GM12878 (cell line): Measurements from ENCODE around the gene ABHD15. TPM values are rescaled to one million over a fixed set of nuclear protein-coding genes. Genes with fewer than 3 reads are reported as not detected.
A peak's percentile ranks its signal among the peaks of the same experiment; 100 is the strongest.

Experiments used
- ATAC-seq: fragments of 200-7000 bp; cut with Tn5 transposase; 3 replicates; pipeline ENCODE4 v1.9.1; 2020; ENCODE audit warnings: mild to moderate bottlenecking, moderate library complexity
- BruUV-seq: library from RNA; stranded (reverse); fragments of 400-500 nt; replicated peaks from 2 replicates; lab custom pipeline; 2021; lab: Mats Ljungman, UMichigan
- CTCF ChIA-PET: fragments of 300-600 bp; sonication (Branson Sonifier 250); formaldehyde crosslinking; extraction: SDS; loops from one replicate; lab custom pipeline; 2021; ENCODE audit warnings: inconsistent platforms; lab: Yijun Ruan, JAX
- POLR2A ChIA-PET: fragments of 350-600 bp; formaldehyde crosslinking; extraction: SDS; loops from one replicate; lab custom pipeline; 2021; ENCODE audit warnings: inconsistent platforms; lab: Charles Lee
- RAD21 ChIA-PET: fragments of 300-600 bp; sonication (Branson Sonifier 250); formaldehyde crosslinking; loops from one replicate; lab custom pipeline; 2023; ENCODE audit warnings: antibody characterized with exemption; ENCODE audit not compliant: unreplicated experiment; lab: Charles Lee
- SMC1A ChIA-PET: fragments of 300-600 bp; sonication (Branson Sonifier 250); formaldehyde crosslinking; loops from one replicate; lab custom pipeline; 2023; ENCODE audit not compliant: unreplicated experiment, uncharacterized antibody; lab: Charles Lee
- DNase-seq: peaks from one replicate; pipeline ENCODE4 v3.0.0-alpha.2; 2011; ENCODE audit warnings: low read depth, low spot score
- FAIRE-seq: peaks from 3 replicates; lab custom pipeline; 2011; peaks lifted over from hg19 to GRCh38; lab: Jason Lieb, UNC
- H2AFZ ChIP-seq: 2 replicates; pipeline ENCODE4 v1.6.0; 2011; ENCODE audit warnings: low read depth, low read length, control low read depth; ENCODE audit not compliant: control insufficient read depth
- H3K27ac ChIP-seq: 2 replicates; pipeline ENCODE4 v1.5.1; 2011; ENCODE audit warnings: control low read depth; ENCODE audit not compliant: control insufficient read depth, insufficient read depth
- H3K27me3 ChIP-seq, 2 experiments: replicated peaks in 1 of 2; 2 replicates each; pipeline versions ENCODE4 v1.6.0 to v1.6.1; 2011; ENCODE audit warnings: low read length in 1 of 2; ENCODE audit not compliant: control insufficient read depth in 2 of 2, insufficient read depth in 2 of 2
- H3K36me3 ChIP-seq, 2 experiments: 2 replicates each; pipeline ENCODE4 v1.5.1; 2011; ENCODE audit warnings: low read length in 1 of 2; ENCODE audit not compliant: control insufficient read depth in 2 of 2, insufficient read depth in 2 of 2
- H3K4me1 ChIP-seq: 2 replicates; pipeline ENCODE4 v1.6.1; 2011; ENCODE audit warnings: mild to moderate bottlenecking, low read length, moderate library complexity, mixed read lengths; ENCODE audit not compliant: control insufficient read depth, insufficient read depth
- H3K4me2 ChIP-seq: 2 replicates; pipeline ENCODE4 v1.6.0; 2011; ENCODE audit warnings: control low read depth; ENCODE audit not compliant: control insufficient read depth, insufficient read depth
- H3K4me3 ChIP-seq: fragments of 200-600 bp; sonication (generic); 2 replicates; pipeline ENCODE4 v1.5.1; 2016
- H3K79me2 ChIP-seq: 2 replicates; pipeline ENCODE4 v1.6.0; 2011; ENCODE audit warnings: low read length; ENCODE audit not compliant: control insufficient read depth, insufficient read depth
- H3K9ac ChIP-seq: 2 replicates; pipeline ENCODE4 v1.8.0; 2011; ENCODE audit warnings: low read length, control low read depth, mixed read lengths; ENCODE audit not compliant: control insufficient read depth, insufficient read depth
- H3K9me3 ChIP-seq: replicated peaks from 3 replicates; pipeline ENCODE4 v1.5.1; 2011; ENCODE audit warnings: mild to moderate bottlenecking, low read length; ENCODE audit not compliant: control insufficient read depth, insufficient read depth
- H4K20me1 ChIP-seq: 2 replicates; pipeline ENCODE4 v1.6.0; 2011; ENCODE audit not compliant: control insufficient read depth, insufficient read depth
- ASH2L ChIP-seq: fragments of 300-600, 200-600 bp; sonication (generic); IDR thresholded peaks from 2 replicates; pipeline ENCODE4 v1.6.1; 2017; ENCODE audit warnings: low read depth, mild to moderate bottlenecking, borderline replicate concordance
- ATF3 ChIP-seq: IDR thresholded peaks from 2 replicates; pipeline ENCODE4 v1.6.1; 2011; ENCODE audit warnings: low read depth, mild to moderate bottlenecking, low read length, moderate library complexity, borderline replicate concordance; ENCODE audit errors: extremely low read depth
- CEBPB ChIP-seq, 2 experiments: fragments of 150-350 bp in 1 of 2; IDR thresholded peaks; 2 replicates each; pipeline ENCODE4 v1.6.1; 2012 to 2014; ENCODE audit warnings: low read depth in 2 of 2, low read length in 2 of 2, borderline replicate concordance in 1 of 2, inconsistent platforms in 1 of 2
- CEBPZ ChIP-seq: fragments of 150-350 bp; IDR thresholded peaks from 2 replicates; pipeline ENCODE4 v1.6.1; 2016; ENCODE audit warnings: low read depth, low read length
- EZH2 ChIP-seq: IDR thresholded peaks from 2 replicates; pipeline ENCODE4 v1.6.1; 2012; ENCODE audit warnings: low read depth, mild to moderate bottlenecking, control low read depth, inconsistent platforms, low read length, borderline replicate concordance; ENCODE audit not compliant: control insufficient read depth
- HDAC6 ChIP-seq: fragments of 200-600 bp; sonication (generic); IDR thresholded peaks from one replicate; pipeline ENCODE4 v1.8.0; 2017; ENCODE audit warnings: antibody characterized with exemption; ENCODE audit not compliant: unreplicated experiment
- IKZF1 ChIP-seq: fragments of 450-650 bp; conservative IDR thresholded peaks from 2 replicates; pipeline ENCODE4 v1.6.1; 2017; ENCODE audit warnings: antibody characterized with exemption, mild to moderate bottlenecking
- JUND ChIP-seq: IDR thresholded peaks from 2 replicates; pipeline ENCODE4 v1.6.1; 2012; ENCODE audit warnings: low read depth, mild to moderate bottlenecking, low read length, improper control_type of control experiment, moderate library complexity
- KLF5 ChIP-seq: fragments of 450-650 bp; IDR thresholded peaks from 2 replicates; pipeline ENCODE4 v1.6.1; 2014; ENCODE audit warnings: mild to moderate bottlenecking; ENCODE audit not compliant: partially characterized antibody
- MEF2A ChIP-seq: IDR thresholded peaks from 2 replicates; pipeline ENCODE4 v1.6.1; 2011; ENCODE audit warnings: low read depth, mild to moderate bottlenecking, low read length, moderate library complexity; ENCODE audit not compliant: insufficient read depth
- MXI1 ChIP-seq: fragments of 150-350 bp; IDR thresholded peaks from 2 replicates; pipeline ENCODE4 v1.6.1; 2011; ENCODE audit warnings: low read depth, mild to moderate bottlenecking, inconsistent platforms, low read length, improper control_type of control experiment
- NBN ChIP-seq: fragments of 450-650 bp; IDR thresholded peaks from 2 replicates; pipeline ENCODE4 v1.6.1; 2016
- SMARCA5 ChIP-seq: fragments of 450-650 bp; IDR thresholded peaks from 2 replicates; pipeline ENCODE4 v1.6.1; 2017; ENCODE audit warnings: mild to moderate bottlenecking
- WGBS: methylation state at CpG from one replicate; pipeline ENCODE4 v1.1.6; 2016; ENCODE audit warnings: low lambda C conversion rate; ENCODE audit not compliant: insufficient replicate concordance, insufficient coverage; ENCODE audit errors: missing lambda C conversion rate; 5-methylcytosine and 5-hydroxymethylcytosine counted together
- in situ Hi-C: fragments of 300-500 bp; cut with MboI; formaldehyde crosslinking; loops from 9 replicates; pipeline ENCODE4 v1.14.3; 2018; ENCODE audit warnings: mixed read lengths
- intact Hi-C: fragments of 100-400 bp; cut with micrococcal nuclease; formaldehyde crosslinking; loops from one replicate; pipeline ENCODE4 v1.14.2; 2022; ENCODE audit not compliant: unreplicated experiment
- polyA plus RNA-seq, 11 experiments: library from polyadenylated mRNA; depleted of rRNA in 4 of 11; unstranded in 6 of 11; stranded (reverse) in 5 of 11; fragments of >200 nt; fragmentation: Nextera tagmentation in 4 of 11; fragmentation: Illumina TruSeq in 1 of 11; extraction: Ambion mirVana in 4 of 11; extraction: Trizol in 1 of 11; gene quantifications; 1 replicate in 1 of 11; 2 replicates in 10 of 11; pipeline versions ENCODE4 v1.2.1 to v1.2.3, GENCODE V29; 2011 to 2016; ENCODE audit warnings: inconsistent platforms in 2 of 11, missing spikeins in 2 of 11, low read depth in 1 of 11
- total RNA-seq, 4 experiments: library from RNA; depleted of rRNA in 3 of 4; stranded (reverse); fragments of >200 nt in 3 of 4; fragmentation: Illumina TruSeq in 1 of 4; extraction: Trizol in 1 of 4; gene quantifications; 2 replicates each; pipeline versions ENCODE4 v1.2.1 to v1.2.3, GENCODE V29; 2013 to 2021
- TF ChIP-seq, protein P1 (sequence below): fragments of 450-650 bp; formaldehyde crosslinking; IDR thresholded peaks from 2 replicates; pipeline ENCODE4 v1.4.0; 2020; ENCODE audit warnings: mild to moderate bottlenecking, moderate library complexity

Gene ABHD15
- total and polyA plus RNA-seq, 10 of the 15 experiments (the other 5 are each of a cell fraction or from before 2014, with no cell fraction given), result 2.1 to 9.2 (median 4.9) TPM

DNA sequence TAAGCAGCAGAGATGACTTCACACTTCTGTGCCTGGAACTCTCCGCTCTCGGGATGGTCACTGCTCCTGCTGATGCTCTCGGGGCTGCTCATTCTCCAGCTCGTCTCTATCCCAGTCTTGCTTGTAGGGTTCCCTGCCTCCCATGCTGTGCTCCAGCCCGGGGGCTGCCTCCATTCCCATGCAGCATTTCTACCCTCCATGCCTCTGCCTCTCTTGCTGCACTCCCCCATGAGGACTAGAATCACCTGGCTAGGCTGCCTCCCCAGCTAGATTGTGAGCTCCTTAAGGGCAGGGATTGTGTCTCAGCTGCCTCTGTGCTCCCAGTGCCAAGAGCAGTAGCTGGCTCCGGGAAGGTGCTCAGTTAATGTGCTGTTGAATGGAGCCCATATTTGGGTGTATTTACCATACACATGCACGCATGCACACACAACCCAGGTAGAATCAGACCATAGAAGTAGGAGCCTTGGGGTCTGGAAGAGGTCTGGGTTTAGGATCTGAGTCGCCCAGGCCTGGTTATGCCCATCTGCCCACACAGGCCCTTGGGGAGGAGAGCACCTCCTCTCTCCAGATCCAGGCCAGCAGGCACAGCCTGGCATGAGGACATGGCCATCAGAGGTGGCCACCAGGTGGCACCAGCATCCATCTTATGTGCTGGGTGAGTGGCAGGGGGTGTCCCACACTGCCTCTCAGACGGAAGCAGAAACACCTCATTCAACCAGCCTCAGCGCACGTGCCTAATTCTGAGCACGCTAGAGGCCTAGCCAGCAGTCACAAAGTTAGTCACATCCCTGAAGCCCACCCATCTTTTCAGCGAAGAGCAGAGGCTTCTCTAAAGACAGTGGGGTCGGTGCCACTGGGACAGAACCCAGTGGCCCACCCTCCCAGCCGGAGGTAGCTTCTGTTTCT, 13.3 kb upstream of the ABHD15 start:
- no TSS peak for BruUV-seq
- CTCF ChIA-PET, result interaction anchor here (0.7 to 6.1 kb wide), 22 partner anchors 8 to 513 kb away, joined by 3 to 72 read pairs (median 4); partner anchors contain the start of gene ANKRD13B
- Histone ChIP-seq H3K4me1 (peaks cover 11% of the 10 kb centered on the region), H3K4me3 (no peak overlapping the region), H3K27ac (no peak overlapping the region; the same call in 1 of the 2 replicates), H3K27me3 (no peaks in the 10 kb centered on the region), H3K4me2 (no peak overlapping the region), H2AFZ (no peak overlapping the region; the same call in 1 of the 2 replicates), H4K20me1 (no peaks in the 10 kb centered on the region), H3K79me2 (peaks cover 4% of the 10 kb centered on the region; the same call in 1 of the 2 replicates), H3K9ac (no peak overlapping the region), H3K36me3 (peaks cover 8 to 21% of the 10 kb centered on the region in 2 experiments; a peak in 3 of 4 replicates), H3K9me3 (no peaks in the 10 kb centered on the region)
- in situ Hi-C loops, result no loop called here
- FAIRE-seq (peak; percentile 98), DNase-seq (no peak), ATAC-seq (peak; percentile 100)
- RAD21 ChIA-PET, result interaction anchor here (0.6 to 4.1 kb wide), 14 partner anchors 10 to 513 kb away, joined by 3 to 25 read pairs (median 4); partner anchors contain the start of genes ANKRD13B and TP53I13
- WGBS, result 53% methylated on average over 13 of the region's 15 CpGs
- SMC1A ChIA-PET, result interaction anchor here (0.6 to 2.6 kb wide), 15 partner anchors 11 to 449 kb away, joined by 3 to 14 read pairs (median 3); partner anchors contain the start of gene ANKRD13B
- POLR2A ChIA-PET, result interaction anchor here (0.7 to 1.8 kb wide), 5 partner anchors 12 to 125 kb away, joined by 3 to 9 read pairs (median 3); partner anchors contain the start of gene ANKRD13B
- intact Hi-C loops, result loop anchor here (1.0 to 5.0 kb wide), 5 partner anchors 11 to 442 kb away; no protein-coding TSS in a partner anchor
- TF ChIP-seq HDAC6 (no peak), JUND (no peak), ASH2L (no peak), IKZF1 (peak; percentile 31; the same call in 1 of the 2 replicates), SMARCA5 (peak; percentile 66; the same call in 1 of the 2 replicates), KLF5 (no peak), EZH2 (no peak), CEBPB (IDR thresholded peaks at IDR 0.05; ENCODE audit: borderline replicate concordance in 1 of 2, low read depth in 2 of 2, low read length in 2 of 2) (no peak), CEBPZ (no peak), MEF2A (no peak), ATF3 (no peak), NBN (peak; percentile 80; the same call in 1 of the 2 replicates), MXI1 (peak; percentile 76)
- TF ChIP-seq, protein P1, sequence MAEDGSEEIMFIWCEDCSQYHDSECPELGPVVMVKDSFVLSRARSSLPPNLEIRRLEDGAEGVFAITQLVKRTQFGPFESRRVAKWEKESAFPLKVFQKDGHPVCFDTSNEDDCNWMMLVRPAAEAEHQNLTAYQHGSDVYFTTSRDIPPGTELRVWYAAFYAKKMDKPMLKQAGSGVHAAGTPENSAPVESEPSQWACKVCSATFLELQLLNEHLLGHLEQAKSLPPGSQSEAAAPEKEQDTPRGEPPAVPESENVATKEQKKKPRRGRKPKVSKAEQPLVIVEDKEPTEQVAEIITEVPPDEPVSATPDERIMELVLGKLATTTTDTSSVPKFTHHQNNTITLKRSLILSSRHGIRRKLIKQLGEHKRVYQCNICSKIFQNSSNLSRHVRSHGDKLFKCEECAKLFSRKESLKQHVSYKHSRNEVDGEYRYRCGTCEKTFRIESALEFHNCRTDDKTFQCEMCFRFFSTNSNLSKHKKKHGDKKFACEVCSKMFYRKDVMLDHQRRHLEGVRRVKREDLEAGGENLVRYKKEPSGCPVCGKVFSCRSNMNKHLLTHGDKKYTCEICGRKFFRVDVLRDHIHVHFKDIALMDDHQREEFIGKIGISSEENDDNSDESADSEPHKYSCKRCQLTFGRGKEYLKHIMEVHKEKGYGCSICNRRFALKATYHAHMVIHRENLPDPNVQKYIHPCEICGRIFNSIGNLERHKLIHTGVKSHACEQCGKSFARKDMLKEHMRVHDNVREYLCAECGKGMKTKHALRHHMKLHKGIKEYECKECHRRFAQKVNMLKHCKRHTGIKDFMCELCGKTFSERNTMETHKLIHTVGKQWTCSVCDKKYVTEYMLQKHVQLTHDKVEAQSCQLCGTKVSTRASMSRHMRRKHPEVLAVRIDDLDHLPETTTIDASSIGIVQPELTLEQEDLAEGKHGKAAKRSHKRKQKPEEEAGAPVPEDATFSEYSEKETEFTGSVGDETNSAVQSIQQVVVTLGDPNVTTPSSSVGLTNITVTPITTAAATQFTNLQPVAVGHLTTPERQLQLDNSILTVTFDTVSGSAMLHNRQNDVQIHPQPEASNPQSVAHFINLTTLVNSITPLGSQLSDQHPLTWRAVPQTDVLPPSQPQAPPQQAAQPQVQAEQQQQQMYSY (CRISPR knock-in tag), result no peak
